GM18907 (cell line): ENCODE results near the gene METTL3.

Source experiments
- ATAC-seq: cut with Tn5 transposase; IDR thresholded peaks from one replicate; pipeline ENCODE4 v1.9.1; 2021; ENCODE audit warnings: mild to moderate bottlenecking, moderate library complexity; ENCODE audit not compliant: unreplicated experiment

METTL3 gene

DNA sequence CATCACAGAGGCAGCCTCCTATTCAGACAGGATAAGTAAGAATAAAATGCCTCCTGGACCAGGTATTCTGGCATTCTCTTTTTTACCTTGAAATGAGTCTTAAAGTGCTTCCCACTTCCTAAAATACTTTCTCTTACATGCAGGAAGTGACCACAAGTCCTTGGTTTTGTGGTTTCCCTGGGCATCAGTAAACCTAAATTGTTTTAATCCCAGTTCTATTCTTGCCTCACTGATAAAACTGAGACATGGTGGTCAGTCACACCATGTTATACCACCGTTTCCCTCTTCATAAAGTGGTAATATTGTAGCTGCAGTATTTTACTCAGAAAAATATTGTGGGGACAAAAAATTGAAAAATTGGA, 16.2 kb upstream of the METTL3 start:
- no peak for ATAC-seq

DNA sequence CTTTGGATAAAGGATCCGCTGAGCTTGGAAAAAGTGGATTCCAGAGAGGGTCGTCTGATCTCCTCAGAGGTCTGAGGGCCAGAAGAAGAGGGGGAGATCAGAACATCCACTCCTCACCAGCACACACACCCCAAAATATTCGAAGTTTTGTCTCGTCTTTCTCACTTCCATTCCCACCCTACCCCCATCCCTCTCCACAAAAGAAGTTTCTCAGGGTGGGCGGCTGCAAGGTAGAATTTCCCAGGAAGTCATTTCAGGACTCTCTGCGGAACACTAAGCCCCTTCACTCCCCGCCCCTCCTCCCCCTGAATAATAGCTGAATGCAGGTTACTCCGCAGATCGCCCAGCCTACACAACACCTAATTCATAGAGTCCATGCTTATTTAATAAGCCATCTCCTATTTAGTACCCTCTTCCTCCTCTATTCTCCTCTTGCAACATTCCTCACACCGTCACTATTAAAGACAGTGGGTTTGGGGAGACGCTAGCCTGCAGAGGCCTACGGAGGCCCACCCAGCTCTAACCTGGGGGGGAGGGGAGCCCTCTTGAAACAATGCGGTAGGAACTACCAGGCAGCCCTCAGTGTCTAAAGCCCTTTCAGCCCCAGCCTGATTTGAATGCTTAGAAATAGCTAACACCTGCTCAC, 15.7 kb upstream of the METTL3 start:
- no peak for ATAC-seq

DNA sequence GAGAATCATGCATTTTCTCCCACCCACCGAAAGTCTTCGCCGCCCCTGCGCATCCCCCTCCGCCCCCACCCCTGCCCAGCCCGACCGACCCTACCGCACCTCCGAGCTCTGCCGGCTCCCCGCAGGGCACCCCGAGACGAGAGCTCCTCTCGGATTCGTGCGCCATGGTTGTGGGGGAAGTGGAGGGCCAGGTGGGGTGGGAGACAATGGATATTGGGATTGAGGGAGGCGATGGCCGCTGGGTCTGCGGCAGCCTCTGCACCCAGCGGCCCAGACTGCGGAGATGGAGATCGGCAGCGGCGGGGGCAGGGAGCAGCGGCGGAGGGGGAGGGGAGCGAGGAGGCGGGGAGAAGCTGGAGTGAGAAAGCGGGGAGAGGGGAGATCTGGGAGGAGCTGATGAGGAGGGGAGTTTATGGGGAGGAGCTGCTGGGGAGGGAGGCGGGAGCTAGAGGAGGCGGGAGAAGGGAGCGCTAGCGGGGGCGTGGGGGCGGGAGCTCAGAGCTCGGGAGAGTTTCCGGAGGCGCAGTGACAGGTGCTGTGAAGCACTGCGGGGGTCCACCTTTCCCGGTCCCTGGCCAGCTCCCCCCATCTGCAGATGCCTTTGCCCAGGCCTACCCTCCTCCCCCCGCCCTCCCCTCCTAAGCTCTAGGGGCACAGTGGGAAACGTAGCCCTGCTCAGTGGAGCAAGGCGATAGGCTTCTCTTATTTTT, 15.0 kb upstream of the METTL3 start, which contains the start of gene SALL2:
Gene SALL2, minus strand, starts transcription at position 385 of the 710 bp plus-strand sequence. Its CDS starts 219 bp downstream, at position 166.
- ATAC-seq = peak; percentile 62

DNA sequence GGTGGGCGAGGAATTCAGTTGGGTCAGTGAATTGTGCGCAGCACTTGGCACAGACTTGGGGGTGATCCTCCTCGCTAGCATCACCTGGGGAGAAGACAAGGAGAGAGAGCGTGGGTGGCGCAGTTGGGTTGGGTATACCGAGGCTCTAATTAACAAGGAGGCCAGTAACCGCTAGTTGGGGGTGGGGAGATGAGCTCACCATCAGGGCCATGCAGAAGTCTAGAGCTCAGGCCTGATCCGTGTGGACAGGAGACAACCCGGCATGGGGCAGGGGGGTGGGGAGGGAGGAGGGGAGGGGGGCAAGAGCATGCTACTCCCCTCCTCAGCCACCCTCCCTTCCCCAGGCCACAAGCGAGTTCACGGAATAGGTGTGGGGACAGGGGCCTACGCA, 14.4 kb upstream of the METTL3 start:
- ATAC-seq = no peak

DNA sequence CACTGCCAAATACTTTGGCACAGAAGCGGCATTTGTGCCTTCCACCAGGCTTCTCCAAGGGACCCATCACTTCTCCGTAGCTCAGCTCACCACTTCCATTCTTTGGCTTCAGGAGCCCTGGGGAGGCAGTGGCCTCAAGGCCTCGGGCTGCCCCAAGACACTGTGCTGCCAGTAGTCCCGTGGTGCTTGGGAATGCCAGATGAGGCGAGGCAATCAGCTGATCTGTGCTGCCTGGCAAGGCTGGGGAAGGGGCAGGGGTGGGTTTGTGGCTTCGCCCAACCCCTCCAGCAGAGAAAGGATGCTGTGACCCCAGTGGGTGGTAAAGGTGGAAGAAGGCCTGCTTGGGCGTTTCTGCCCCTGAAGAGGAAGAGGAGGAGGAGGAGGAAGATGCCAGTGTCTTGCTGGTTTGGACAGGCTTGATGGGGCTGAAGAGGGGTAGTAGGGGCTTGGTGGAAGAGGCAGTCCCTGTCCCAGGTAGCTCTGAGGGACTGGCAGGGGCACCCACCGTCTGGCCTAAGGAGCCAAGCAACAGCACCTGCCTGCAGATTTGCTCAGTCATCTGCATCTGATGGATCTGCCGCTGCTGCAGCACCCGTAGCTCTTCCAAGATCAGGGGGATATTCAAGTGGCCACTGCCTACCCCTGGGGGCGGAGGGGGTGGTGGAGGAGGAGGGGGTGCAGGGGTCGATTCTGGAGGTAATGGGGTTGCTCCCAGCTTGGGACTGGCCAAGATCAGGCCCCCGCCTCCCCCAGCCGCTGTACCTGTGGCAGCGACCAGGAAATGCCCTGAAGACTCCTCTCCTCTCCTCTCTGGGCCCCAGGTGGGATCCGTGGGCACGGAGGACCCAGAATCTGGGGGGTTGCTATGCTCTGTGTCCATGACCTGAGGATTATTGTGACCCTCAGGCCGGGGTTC, 13.7 kb upstream of the METTL3 start:
- ATAC-seq = no peak

DNA sequence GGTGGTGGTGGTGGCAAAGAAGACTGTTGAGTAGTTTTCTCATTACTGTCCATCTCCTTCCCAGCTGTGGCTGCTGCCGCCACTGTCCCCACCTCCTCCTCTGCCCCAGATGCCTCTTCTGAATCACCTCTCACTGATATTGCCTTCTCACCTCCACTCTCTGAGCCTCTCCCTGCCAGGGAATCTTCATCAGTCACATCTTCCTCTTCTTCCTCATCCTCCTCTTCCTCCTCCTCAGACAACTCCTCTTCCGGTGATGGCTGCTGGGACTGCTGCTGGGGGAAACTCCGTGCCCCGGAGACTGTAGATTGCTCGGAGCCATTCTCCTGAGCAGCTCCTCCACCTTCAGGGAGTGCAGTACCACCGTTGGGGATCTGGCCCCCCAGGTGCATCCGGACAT, 12.1 kb upstream of the METTL3 start:
- ATAC-seq = no peak

DNA sequence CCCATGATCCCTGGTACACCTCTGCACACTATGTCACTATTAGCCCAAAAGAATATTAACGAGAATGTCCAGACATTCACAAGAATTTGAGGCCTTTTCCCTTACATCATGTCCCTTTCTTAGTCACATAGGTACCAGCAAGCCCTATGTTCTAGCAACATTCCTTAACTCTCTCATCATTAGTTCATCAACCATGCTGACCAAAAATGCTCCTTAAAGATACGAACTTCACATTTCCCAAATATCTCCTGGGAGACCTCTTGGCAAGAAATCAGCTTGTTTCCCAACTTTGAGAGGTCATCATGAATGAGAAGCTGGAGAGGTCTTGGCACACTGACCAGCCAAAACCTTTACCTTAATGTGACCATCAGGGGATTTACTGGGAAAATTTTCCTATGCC, 10.4 kb upstream of the METTL3 start:
- no peak for ATAC-seq

DNA sequence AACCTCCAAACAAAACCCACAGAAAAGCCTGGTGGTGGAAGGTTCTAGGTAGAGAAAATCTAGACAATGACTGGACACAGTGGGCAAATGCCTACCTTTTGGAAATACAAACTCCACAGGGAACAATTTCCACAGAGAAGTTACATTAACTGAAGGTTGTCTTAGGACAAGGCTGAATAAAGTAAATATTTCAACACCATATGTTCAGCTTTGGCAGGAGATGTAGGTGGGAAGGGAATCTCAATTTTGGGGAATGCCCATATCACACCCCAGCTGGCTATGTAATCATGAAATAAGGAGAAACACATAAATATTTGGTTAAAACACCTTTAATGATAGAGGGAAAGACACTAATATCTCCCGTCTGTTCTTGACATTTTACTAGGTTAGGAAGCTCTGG, 9.6 kb upstream of the METTL3 start:
- no peak for ATAC-seq

DNA sequence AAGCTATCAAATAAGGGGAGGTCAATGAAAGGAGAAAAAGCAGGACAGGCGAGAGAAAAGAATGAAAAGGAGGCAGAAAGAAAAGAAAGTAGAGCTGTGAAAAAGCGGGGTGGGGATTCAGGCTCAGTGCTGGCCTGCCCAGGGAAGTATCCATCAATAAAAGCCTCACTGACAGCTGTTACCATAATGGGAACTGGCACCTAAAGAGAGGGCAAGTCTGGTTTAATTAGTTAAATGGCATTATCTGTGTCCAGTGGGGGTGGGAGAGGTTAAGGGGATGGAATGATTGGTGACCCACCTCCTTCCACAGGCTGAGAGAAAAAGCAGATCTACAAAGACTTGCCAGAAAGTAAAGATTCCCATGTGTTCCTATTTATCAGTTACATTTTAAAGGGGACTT, 7.6 kb upstream of the METTL3 start:
- no peak for ATAC-seq

DNA sequence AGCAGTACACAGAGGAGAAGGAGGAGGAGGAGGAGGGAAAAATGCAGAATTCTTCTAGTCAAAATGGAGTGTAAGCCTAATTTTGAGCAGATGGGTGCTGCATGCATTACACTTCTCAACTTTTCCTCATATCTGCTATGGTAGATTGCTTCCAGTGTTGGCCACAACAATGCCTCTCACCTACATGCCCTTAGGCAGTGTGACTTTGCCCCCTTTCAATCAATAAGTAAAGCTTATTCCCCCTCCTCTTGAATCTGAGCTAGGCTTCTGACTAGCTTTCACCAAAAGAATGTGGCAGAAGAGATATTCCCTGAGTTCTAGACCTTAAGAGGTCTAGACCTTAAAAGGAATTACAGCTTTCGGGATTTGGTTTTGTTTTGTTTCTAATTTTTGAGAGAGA, 3.2 kb upstream of the METTL3 start:
- no peak for ATAC-seq

DNA sequence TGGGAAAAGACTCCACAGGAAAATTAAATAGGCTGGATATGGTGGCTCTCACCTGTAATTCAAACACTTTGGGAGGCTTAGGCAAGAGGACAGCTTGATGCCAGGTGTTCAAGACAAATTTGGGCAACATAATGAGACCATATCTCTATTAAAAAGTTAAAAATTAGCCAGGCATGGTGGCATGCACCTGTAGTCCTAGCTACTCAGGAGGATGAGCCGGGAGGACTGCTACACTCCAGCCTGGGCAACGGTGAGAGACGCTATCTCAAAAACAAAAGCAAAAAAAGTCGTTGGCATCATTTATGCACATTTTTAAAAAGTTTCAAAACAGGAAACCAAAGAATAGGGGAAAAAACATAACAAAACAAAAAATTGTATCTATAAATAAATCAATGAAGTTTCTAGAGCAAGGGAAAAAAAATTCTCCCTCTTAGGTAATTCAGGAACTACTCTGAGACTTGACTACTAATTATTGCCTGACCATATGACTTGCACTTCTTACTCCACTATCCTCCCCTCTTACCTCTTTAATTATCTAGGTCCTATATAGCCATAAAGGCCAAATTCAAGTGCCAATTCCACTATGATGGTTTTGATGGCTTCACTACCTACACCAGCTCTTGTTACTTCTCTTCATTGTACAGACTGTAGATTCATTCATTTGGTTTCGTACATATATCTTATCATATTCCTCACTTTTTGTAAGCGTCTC, 1.6 kb downstream of the METTL3 start:
- ATAC-seq = no peak

DNA sequence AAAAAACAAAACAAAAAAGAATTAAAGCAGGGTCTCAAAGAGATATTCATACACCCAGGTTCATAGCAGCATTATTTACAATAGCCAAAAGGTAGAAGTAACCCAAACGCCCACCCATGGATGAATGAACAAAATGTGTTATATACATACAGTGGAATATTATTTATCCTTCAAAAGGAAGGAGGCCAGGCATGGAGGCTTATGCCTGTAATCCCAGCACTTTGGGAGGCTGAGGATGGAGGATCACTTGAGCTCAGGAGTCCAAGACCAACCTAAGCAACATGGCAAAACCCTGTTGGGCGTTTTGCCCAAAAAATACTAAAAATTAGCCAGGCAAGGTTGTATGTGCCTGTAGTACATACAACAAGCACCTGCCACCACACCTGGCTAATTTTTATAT, 4.6 kb downstream of the METTL3 start:
- no peak for ATAC-seq

DNA sequence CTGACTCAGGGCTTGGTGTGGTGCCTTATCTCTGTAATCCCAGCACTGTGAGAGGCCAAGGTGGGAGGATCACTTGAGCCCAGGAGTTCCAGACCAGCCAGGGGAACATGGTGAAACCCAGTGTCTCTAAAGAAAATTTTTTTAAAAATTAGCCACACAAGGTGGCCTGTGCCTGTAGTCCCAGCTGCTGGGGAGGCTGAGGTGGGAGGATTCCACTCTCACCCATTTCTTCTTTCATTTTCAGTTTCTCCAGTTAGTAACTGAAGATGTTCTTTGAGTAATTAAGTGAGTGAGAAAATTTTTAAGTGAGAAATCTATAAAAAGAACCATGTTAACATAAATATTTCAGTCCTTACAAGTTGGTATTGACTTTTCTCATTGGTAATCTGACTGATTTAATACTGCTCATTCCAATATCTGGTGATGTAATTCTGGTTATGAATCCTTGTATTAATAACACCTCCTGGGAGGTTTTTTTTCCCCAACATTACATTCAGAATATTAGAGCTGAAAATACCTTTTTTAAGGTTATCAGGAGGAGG, 6.1 kb downstream of the METTL3 start:
- peak; percentile 81 for ATAC-seq

DNA sequence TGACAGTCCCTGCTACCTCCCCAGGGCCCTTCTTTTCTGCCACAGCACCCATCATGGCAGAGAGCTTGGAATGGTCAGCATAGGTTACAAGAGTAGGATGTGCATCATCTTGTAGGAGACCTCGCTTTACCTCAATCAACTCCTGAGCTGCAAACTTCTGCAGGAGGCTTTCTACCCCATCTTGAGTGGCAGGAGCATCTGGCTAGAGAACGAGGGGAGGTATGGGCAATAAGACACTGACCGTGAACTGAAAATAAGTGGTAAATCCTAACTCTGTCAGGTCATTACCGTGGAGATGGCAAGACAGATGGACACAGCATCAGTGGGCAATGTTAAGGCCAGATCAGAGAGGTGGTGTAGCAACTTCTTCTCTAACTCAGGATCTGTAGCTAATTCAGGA, 7.8 kb downstream of the METTL3 start:
- no peak for ATAC-seq

DNA sequence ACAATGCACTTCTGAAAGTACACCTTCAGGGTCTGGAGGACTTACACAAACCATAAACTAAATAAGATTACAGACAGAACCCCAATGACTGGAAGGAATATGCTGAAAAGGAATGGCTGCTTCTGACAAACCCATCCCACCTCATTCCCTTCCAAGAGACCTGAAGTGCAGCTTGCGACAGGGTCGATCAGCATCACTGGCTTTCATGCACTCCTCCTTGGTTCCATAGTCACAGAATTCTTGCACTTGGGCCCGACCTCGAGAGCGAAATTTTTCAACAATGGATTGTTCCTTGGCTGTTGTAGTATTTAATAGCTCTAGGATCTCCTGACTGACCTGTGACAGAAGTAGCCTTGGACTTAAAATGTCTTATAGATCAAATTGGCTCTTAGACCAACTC, 9.6 kb downstream of the METTL3 start:
- no peak for ATAC-seq

DNA sequence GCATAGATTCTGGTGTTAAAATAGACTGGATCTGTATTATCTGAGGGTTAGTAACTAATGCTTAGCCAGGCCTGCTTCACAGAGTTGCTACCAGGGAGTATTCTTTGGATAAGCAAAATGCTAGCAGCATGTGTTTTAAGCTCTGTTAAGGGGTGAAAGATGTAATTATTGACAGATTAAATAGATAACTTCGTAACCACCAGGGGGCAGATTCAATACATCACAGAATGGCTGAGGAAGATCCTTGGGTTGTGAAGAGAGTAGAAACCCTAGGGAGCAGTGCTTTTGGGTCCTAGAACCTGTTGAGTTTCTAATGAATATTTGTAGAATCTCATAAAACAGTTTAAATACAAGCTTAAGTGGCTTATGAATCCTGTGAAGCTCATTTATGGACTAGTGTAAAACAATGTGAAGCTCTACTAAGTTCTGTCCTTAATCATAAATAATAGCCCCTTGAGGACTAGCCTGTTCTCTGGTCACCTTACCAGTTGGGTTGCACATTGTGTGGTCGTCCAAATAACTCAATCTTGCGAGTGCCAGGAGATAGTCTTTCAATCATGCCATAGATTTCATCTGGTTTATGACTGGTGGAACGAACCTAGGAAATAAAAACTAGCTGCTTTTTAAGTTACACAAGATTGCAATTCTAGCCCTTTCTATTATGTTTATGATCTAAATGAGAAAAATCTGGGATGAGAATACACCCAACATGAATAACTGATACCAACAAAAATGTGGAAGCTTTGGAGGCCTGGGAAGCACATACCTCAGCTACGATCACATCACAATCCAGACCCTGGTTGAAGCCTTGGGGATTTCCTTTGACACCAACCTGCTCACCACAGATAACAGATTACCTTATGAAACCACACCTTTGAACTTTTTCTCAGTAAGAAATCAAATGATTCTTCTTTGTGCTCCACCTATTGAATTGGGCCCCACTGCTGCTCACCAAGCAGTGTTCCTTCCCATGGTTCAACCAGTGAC, 12.3 kb downstream of the METTL3 start:
- ATAC-seq = no peak

DNA sequence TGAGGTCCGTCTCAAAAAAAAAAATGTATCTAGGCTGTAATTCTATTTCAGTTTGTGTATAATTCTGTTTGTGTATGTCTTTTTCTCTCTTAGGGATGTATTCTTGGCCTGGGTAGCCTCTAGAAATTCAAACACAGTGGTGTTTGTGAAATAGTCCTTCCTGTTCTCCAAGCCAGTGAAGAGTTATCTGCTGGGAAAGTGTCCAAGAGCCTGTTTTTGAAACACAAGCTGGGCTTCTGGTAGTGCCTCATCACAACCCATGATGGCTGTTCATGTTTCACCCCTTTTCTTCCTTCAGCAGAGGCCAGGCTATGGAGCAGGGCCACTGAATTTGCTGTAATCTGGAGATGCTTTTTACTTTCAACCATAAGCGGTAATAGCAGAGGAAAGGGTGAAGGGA, 14.7 kb downstream of the METTL3 start:
- no peak for ATAC-seq

DNA sequence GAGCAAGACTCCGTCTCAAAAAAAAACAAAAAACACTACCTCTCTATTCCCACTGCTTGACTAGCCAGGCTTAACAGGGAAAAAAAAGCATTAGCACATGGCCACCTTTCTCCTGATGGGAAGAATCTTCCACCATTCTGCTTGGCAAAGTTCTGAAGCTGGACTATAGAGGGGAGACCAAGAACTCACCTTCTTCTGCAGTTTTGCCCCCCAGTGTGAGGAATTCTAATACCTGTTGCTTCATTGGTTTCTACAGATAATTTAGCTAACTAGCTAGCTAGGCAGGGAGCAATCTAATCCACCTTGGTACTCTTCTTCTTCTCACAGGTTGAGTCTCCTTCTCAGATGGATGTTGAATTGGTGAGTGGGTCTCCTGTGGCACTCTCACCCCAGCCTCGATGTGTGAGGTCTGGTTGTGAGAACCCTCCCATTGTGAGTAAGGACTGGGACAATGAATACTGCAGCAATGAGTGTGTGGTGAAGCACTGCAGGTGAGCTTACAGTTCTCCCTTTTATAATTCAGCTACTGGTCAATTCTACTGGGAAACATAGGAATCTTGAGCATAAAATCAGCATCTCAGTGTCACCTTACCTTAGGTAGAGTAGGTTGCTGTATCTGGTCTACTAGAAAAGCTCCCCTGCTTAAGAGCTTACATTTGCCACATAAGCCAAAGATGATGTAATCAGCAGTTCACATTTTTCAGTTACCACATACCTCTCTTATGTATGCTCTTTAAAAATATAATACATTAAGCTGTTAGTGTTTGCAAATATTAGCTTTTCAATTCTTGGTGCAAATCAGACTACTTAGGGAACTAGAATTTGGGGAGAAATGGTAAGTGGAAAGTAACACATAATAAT, 16.0 kb downstream of the METTL3 start:
- no peak for ATAC-seq

DNA sequence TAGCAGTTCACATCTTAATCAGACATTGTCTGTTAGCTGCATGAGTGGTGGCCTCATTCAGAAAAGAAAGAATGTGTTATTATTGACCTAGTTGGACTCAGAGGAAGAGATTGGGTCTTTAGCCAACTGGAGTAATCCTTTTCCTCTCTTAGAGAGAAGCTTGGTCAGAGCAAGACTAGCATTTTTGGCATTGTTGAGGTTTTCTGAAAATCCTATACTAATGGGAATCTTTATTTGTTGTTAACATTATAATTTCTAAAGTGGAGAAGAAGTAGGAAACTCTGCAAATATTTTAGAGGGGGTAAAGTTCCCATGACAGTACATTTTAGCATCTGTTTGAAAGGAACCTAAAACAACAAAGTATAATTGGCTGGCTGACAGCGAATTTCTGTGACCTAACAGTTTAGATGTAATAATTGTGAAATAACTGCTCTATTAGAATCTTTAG, 24.5 kb downstream of the METTL3 start:
- no peak for ATAC-seq
